Endothelial cell of umbilical vein (primary cell): ENCODE measurements around the gene OSBPL10.

Experiments
- CTCF ChIP-seq, 2 donors: IDR thresholded peaks; 1 replicate in 1 of 2; 2 replicates in 1 of 2; pipeline ENCODE4 v1.5.1; 2011; ENCODE audit warnings: low read length in 2 of 2, mild to moderate bottlenecking in 2 of 2, moderate library complexity in 2 of 2, control low read depth in 1 of 2, inconsistent platforms in 1 of 2, low read depth in 1 of 2; ENCODE audit not compliant: insufficient read depth in 1 of 2; ENCODE audit errors: extremely low read depth in 1 of 2
- EZH2 ChIP-seq: IDR thresholded peaks from 2 replicates; pipeline ENCODE4 v1.6.1; 2012; ENCODE audit warnings: borderline replicate concordance, low read depth, mild to moderate bottlenecking, moderate library complexity, low read length, inconsistent platforms; ENCODE audit not compliant: severe bottlenecking
- FOS ChIP-seq: IDR thresholded peaks from 2 replicates; pipeline ENCODE4 v1.6.1; 2011; ENCODE audit warnings: mild to moderate bottlenecking, low read length, moderate library complexity, borderline replicate concordance; ENCODE audit not compliant: insufficient read depth
- GATA2 ChIP-seq: IDR thresholded peaks from 2 replicates; pipeline ENCODE4 v1.7.0; 2011; ENCODE audit warnings: low read depth, mild to moderate bottlenecking, moderate library complexity, mixed read lengths, low read length; ENCODE audit not compliant: insufficient read length, insufficient read depth
- JUN ChIP-seq: IDR thresholded peaks from 2 replicates; pipeline ENCODE4 v1.6.1; 2011; ENCODE audit warnings: borderline replicate concordance, low read depth; ENCODE audit not compliant: insufficient read length, insufficient read depth
- MYC ChIP-seq: IDR thresholded peaks from one replicate; pipeline ENCODE4 v1.6.1; 2011; ENCODE audit warnings: mild to moderate bottlenecking, low read depth, low read length
- POLR2A ChIP-seq: IDR thresholded peaks from 2 replicates; pipeline ENCODE4 v1.6.1; 2012; ENCODE audit warnings: low read depth, mild to moderate bottlenecking, control low read depth, low read length
- POLR2AphosphoS5 ChIP-seq: IDR thresholded peaks from 2 replicates; pipeline ENCODE4 v1.6.1; 2012; ENCODE audit warnings: low read depth, mild to moderate bottlenecking, control low read depth, low read length, moderate library complexity; ENCODE audit not compliant: insufficient read depth
- TF ChIP-seq, protein P1 (sequence below): IDR thresholded peaks from 2 replicates; pipeline ENCODE4 v1.6.1; 2011; ENCODE audit not compliant: insufficient read depth, insufficient read length

DNA sequence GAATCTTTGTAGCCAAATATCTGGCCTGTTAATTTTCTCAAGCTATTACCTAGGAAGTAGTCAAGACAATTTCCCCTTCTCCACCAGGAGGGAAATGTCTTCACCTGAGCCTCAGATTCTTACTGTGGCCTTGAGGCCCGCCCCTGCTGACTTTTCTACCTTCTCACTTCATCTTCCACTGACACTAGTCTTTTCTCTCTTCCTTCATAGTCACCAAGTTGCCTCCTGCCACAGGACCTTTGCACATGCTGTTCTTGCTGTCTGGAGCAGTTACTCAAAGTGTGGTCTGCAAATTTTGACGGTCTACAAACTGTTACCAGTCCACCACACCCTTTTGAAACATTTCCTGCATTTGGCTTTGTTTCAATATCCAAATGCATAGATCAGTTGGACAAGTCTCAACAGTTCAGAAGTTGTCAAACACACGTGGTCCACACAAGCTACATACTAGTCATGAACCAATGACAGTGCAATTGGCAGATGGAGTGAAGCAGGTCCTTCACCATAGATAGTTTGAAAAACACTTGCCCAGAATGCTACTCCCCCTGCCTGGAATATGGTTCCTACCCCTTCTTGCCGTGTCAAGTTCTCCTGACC is 100.5 kb downstream of the OSBPL10 start:
- TF ChIP-seq POLR2A = no peak
- no peak for TF ChIP-seq EZH2
- no peak for TF ChIP-seq JUN
- TF ChIP-seq, protein P1, sequence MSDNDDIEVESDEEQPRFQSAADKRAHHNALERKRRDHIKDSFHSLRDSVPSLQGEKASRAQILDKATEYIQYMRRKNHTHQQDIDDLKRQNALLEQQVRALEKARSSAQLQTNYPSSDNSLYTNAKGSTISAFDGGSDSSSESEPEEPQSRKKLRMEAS = no peak
- TF ChIP-seq CTCF (IDR thresholded peaks at IDR 0.05; ENCODE audit: extremely low read depth in 1 of 2, insufficient read depth in 1 of 2, low read depth in 1 of 2, low read length in 2 of 2) = no peak
- no peak for TF ChIP-seq GATA2
- no peak for TF ChIP-seq POLR2AphosphoS5
- TF ChIP-seq FOS = no peak
- no peak for TF ChIP-seq MYC
